ENCODE results near the gene EFCAB7.

GRCh38 chr1:63607322-63607721 lies 84.0 kb downstream of the EFCAB7 start:
- TF ChIP-seq CTCF (IDR thresholded peaks at IDR 0.05): no peak
- no peak for TF ChIP-seq EZH2 (IDR thresholded peaks at IDR 0.05)
- TF ChIP-seq EZH2phosphoT487 (IDR thresholded peaks at IDR 0.05): no peak
